Loucy (cell line): ENCODE measurements around the gene INF2.
A peak's percentile ranks its signal among the peaks of the same experiment; 100 is the strongest.

Experiments used
- H2AFZ ChIP-seq: fragments of 200-600 bp; sonication (generic); 2 replicates; pipeline ENCODE4 v1.6.0; 2016; ENCODE audit warnings: antibody characterized with exemption, mild to moderate bottlenecking, low read length, moderate library complexity
- H3F3A ChIP-seq: fragments of 200-600 bp; 2 replicates; pipeline ENCODE4 v1.6.0; 2016; ENCODE audit warnings: antibody characterized with exemption, low read depth, mild to moderate bottlenecking
- H3K27me3 ChIP-seq: fragments of 200-600 bp; sonication (generic); 2 replicates; pipeline ENCODE4 v1.6.1; 2014; ENCODE audit warnings: low read length, mild to moderate bottlenecking; ENCODE audit not compliant: insufficient read depth, poor library complexity, severe bottlenecking
- H3K36me3 ChIP-seq: fragments of 200-600 bp; sonication (generic); 2 replicates; pipeline ENCODE4 v1.6.1; 2016; ENCODE audit warnings: low read length; ENCODE audit not compliant: insufficient read depth
- H3K4me1 ChIP-seq: fragments of 200-600 bp; sonication (generic); 2 replicates; pipeline ENCODE4 v1.5.1; 2014; ENCODE audit warnings: low read length, mild to moderate bottlenecking; ENCODE audit not compliant: insufficient read depth, poor library complexity, severe bottlenecking
- H3K4me2 ChIP-seq: fragments of 200-600 bp; sonication (generic); 2 replicates; pipeline ENCODE4 v1.6.0; 2014; ENCODE audit warnings: antibody characterized with exemption, low read length, low read depth, mild to moderate bottlenecking; ENCODE audit not compliant: poor library complexity, severe bottlenecking
- H3K4me3 ChIP-seq: fragments of 200-600 bp; sonication (generic); 2 replicates; pipeline ENCODE4 v1.5.1; 2014; ENCODE audit warnings: low read length, mild to moderate bottlenecking, mixed read lengths; ENCODE audit not compliant: poor library complexity, severe bottlenecking
- H3K79me2 ChIP-seq: fragments of 200-600 bp; sonication (generic); 2 replicates; pipeline ENCODE4 v1.6.1; 2014; ENCODE audit warnings: low read length; ENCODE audit not compliant: insufficient read depth
- H3K9ac ChIP-seq: fragments of 200-600 bp; sonication (generic); 2 replicates; pipeline ENCODE4 v1.6.0; 2014; ENCODE audit warnings: mild to moderate bottlenecking, low read depth, low read length, moderate library complexity; ENCODE audit not compliant: poor library complexity, severe bottlenecking
- H3K9me2 ChIP-seq: fragments of 200-600 bp; sonication (generic); replicated peaks from 2 replicates; pipeline ENCODE4 v1.6.1; 2016; ENCODE audit warnings: low read depth, low read length, mixed read lengths
- H3K9me3 ChIP-seq: fragments of 200-600 bp; sonication (generic); 2 replicates; pipeline ENCODE4 v1.6.1; 2014; ENCODE audit warnings: mild to moderate bottlenecking, antibody characterized with exemption, low read length, low read depth; ENCODE audit not compliant: insufficient read depth
- H4K20me1 ChIP-seq: fragments of 200-600 bp; sonication (generic); 2 replicates; pipeline ENCODE4 v1.6.0; 2014; ENCODE audit warnings: antibody characterized with exemption, low read length, mild to moderate bottlenecking; ENCODE audit not compliant: insufficient read depth, poor library complexity, severe bottlenecking
- EZH2phosphoT487 ChIP-seq: fragments of 200-600 bp; IDR thresholded peaks from 2 replicates; pipeline ENCODE4 v1.6.1; 2018; ENCODE audit warnings: antibody characterized with exemption, mild to moderate bottlenecking, moderate library complexity, borderline replicate concordance
- TF ChIP-seq, protein P1 (sequence below): fragments of 200-600 bp; sonication (generic); conservative IDR thresholded peaks from 2 replicates; pipeline ENCODE4 v1.5.1; 2014; ENCODE audit warnings: mild to moderate bottlenecking, antibody characterized with exemption, low read length

INF2 gene

DNA sequence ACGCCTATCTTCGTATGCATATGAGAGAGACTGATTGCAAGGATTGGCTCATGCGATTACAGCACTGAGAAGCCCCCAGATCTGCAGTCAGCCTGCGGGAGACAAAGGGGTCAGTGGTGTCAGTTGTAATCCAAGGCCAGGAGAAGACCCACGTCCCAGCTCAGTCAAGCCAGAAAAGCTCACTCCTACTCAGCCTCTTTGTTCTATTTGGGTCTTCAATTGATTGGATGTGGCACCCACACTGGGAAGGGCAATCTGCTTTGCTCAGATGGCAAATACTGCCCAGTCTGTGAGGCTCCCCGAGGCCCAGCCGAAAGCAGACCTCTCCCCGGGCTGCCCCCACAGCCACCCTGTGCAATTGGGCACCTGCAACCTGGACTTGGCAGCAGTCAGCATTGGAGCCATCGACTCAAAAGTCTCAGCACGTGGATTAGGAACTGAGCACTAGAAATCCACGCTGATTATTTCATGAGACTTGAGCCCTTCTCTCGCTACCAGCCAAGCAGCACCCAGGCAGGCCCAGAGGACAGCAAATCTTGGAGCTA, 45.3 kb upstream of the INF2 start:
- H2AFZ ChIP-seq, result no peak overlapping the region
- H3K27me3 ChIP-seq, result no peaks in the 10 kb centered on the region
- H3K4me3 ChIP-seq, result no peak overlapping the region
- no peaks in the 10 kb centered on the region for H3K9me3 ChIP-seq
- no peaks in the 10 kb centered on the region for H3K79me2 ChIP-seq
- TF ChIP-seq, protein P1, sequence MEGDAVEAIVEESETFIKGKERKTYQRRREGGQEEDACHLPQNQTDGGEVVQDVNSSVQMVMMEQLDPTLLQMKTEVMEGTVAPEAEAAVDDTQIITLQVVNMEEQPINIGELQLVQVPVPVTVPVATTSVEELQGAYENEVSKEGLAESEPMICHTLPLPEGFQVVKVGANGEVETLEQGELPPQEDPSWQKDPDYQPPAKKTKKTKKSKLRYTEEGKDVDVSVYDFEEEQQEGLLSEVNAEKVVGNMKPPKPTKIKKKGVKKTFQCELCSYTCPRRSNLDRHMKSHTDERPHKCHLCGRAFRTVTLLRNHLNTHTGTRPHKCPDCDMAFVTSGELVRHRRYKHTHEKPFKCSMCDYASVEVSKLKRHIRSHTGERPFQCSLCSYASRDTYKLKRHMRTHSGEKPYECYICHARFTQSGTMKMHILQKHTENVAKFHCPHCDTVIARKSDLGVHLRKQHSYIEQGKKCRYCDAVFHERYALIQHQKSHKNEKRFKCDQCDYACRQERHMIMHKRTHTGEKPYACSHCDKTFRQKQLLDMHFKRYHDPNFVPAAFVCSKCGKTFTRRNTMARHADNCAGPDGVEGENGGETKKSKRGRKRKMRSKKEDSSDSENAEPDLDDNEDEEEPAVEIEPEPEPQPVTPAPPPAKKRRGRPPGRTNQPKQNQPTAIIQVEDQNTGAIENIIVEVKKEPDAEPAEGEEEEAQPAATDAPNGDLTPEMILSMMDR, result no peak
- TF ChIP-seq EZH2phosphoT487, result no peak
- H3K36me3 ChIP-seq, result no peaks in the 10 kb centered on the region
- no peaks in the 10 kb centered on the region for H3K4me1 ChIP-seq
- H3K9me2 ChIP-seq, result no peaks in the 10 kb centered on the region
- H4K20me1 ChIP-seq, result no peaks in the 10 kb centered on the region
- H3K9ac ChIP-seq, result no peak overlapping the region
- H3F3A ChIP-seq, result no peaks in the 10 kb centered on the region
- no peak overlapping the region for H3K4me2 ChIP-seq

DNA sequence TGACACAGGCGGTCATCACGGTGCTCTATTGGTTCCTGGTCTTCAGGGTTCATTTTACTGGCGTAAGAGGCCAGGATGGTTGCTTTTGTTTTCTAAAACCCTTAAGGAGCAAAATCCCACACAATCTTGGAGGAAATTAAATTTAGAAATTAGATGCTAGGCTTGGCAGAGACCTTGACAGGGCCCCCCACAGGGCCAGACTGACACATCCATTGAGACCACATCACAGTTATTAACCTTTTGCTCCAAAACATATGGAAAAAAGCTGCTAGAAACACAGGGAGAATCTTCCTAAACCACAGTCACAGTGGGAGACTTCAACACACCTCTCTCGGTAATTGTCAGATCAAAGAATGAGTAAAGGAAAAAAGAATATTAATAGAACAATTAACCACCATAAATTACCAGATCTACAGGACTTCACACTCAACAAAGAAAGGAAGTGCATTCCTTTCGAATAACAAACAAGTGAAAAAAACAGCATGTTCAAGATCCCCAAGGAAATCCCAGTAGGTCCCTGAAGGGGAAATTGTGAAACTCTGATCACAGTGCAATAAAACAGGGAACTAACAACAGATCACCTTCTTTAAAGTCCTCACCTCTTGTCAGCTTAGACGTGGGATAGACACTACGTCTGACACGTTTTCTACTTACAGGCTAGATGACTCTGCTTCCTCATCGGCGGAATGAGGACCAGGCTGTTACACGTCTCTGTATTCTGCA, 44.6 kb upstream of the INF2 start:
- H3K9me2 ChIP-seq, result no peaks in the 10 kb centered on the region
- H3K9ac ChIP-seq, result no peak overlapping the region
- H3K4me2 ChIP-seq, result no peak overlapping the region
- no peaks in the 10 kb centered on the region for H3K4me1 ChIP-seq
- no peaks in the 10 kb centered on the region for H3K36me3 ChIP-seq
- no peak for TF ChIP-seq EZH2phosphoT487
- TF ChIP-seq, protein P1, result no peak
- no peak overlapping the region for H2AFZ ChIP-seq
- H3K4me3 ChIP-seq, result no peak overlapping the region
- H4K20me1 ChIP-seq, result no peaks in the 10 kb centered on the region
- H3K9me3 ChIP-seq, result no peaks in the 10 kb centered on the region
- no peaks in the 10 kb centered on the region for H3F3A ChIP-seq
- no peaks in the 10 kb centered on the region for H3K79me2 ChIP-seq
- H3K27me3 ChIP-seq, result no peaks in the 10 kb centered on the region

DNA sequence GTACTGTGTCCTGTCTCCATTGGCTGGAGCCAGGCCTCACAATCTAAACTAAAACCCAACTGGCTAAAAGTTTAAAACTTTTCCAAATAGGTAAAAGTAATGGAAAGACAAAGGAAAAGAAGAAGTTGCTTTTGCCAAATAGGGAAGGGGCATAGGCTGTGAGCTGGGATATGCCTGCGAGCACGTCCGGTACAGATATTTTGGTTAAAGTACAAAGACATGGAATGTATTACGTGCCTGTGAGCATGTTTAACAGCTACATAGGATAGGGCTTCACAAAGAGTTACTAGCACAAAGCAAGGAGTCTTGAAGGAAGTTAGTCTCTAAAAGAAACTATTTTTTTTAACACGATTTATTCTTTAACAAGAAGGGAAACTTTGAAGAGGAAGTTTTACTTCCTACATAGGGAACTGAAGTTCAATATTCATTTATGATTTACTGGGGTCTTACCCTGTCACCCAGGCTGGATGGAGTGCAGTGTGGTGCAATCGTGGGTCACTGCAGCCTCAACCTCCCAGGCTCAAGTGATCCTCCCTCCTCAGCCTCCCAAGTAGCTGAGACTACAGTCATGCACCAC, 41.9 kb upstream of the INF2 start:
- no peaks in the 10 kb centered on the region for H3K9me2 ChIP-seq
- no peaks in the 10 kb centered on the region for H3K4me1 ChIP-seq
- no peaks in the 10 kb centered on the region for H3K36me3 ChIP-seq
- H3F3A ChIP-seq, result no peaks in the 10 kb centered on the region
- H3K27me3 ChIP-seq, result no peaks in the 10 kb centered on the region
- H3K9ac ChIP-seq, result no peak overlapping the region
- H4K20me1 ChIP-seq, result no peaks in the 10 kb centered on the region
- H3K79me2 ChIP-seq, result no peaks in the 10 kb centered on the region
- TF ChIP-seq EZH2phosphoT487, result no peak
- TF ChIP-seq, protein P1, result no peak
- no peak overlapping the region for H3K4me3 ChIP-seq
- H2AFZ ChIP-seq, result 0 out of 2 replicates have a peak overlapping the region, but pooled peaks have one; percentile 43
- peaks cover 1% of the 10 kb centered on the region; the same call in 1 of the 2 replicates for H3K9me3 ChIP-seq
- H3K4me2 ChIP-seq, result no peak overlapping the region
